IPS-11a (cell line): ENCODE measurements around the gene FKRP.
A peak's percentile ranks its signal among the peaks of the same experiment; 100 is the strongest.
"Not testable (repeated sequence)": the region's sequence is repeated elsewhere in the genome, so short reads cannot be mapped to it uniquely, and the experiment has no call there.

Experiments used
- H3K4me3 ChIP-seq: one replicate; pipeline ENCODE4 v1.5.1; 2013; ENCODE audit warnings: low read depth, low read length, control low read depth

FKRP gene

GRCh38 chr19:46755853-46756543, 10.1 kb downstream of the FKRP start:
- no peak overlapping the region for H3K4me3 ChIP-seq

GRCh38 chr19:46756544-46756888, 10.7 kb downstream of the FKRP start:
- no peak overlapping the region for H3K4me3 ChIP-seq

- H3K4me3 ChIP-seq = no peak overlapping the region
Observed at GRCh38 chr19:46759206-46759605, 13.3 kb downstream of the FKRP start.

- H3K4me3 ChIP-seq = no peak overlapping the region
Observed at GRCh38 chr19:46759817-46760333, 14.0 kb downstream of the FKRP start.

- H3K4me3 ChIP-seq = no peak overlapping the region
Observed at GRCh38 chr19:46760363-46760762, 14.5 kb downstream of the FKRP start.

GRCh38 chr19:46760897-46761296, 15.0 kb downstream of the FKRP start:
- not testable (repeated sequence) for H3K4me3 ChIP-seq

- no peak overlapping the region for H3K4me3 ChIP-seq
Observed at GRCh38 chr19:46761418-46761831, 15.6 kb downstream of the FKRP start.

- no peak overlapping the region for H3K4me3 ChIP-seq
Observed at GRCh38 chr19:46762245-46762890, 16.5 kb downstream of the FKRP start.

GRCh38 chr19:46764817-46765291, 19.0 kb downstream of the FKRP start:
- no peak overlapping the region for H3K4me3 ChIP-seq

GRCh38 chr19:46766569-46767317, 20.9 kb downstream of the FKRP start:
- no peak overlapping the region for H3K4me3 ChIP-seq

- not testable (repeated sequence) for H3K4me3 ChIP-seq
Observed at GRCh38 chr19:46768746-46769145, 22.9 kb downstream of the FKRP start.

- H3K4me3 ChIP-seq = no peak overlapping the region
Observed at GRCh38 chr19:46772170-46773017, 26.5 kb downstream of the FKRP start.

- H3K4me3 ChIP-seq = no peak overlapping the region
Observed at GRCh38 chr19:46773018-46773399, 27.2 kb downstream of the FKRP start.

- no peak overlapping the region for H3K4me3 ChIP-seq
Observed at GRCh38 chr19:46775642-46776258, 29.9 kb downstream of the FKRP start.

GRCh38 chr19:46776927-46777911, 31.4 kb downstream of the FKRP start:
- no peak overlapping the region for H3K4me3 ChIP-seq

- H3K4me3 ChIP-seq = not testable (repeated sequence)
Observed at GRCh38 chr19:46777956-46778645, 32.2 kb downstream of the FKRP start.

GRCh38 chr19:46782355-46783019, 36.6 kb downstream of the FKRP start:
- H3K4me3 ChIP-seq = no peak overlapping the region

- H3K4me3 ChIP-seq = peak overlapping the region; percentile 46
Observed at GRCh38 chr19:46783670-46784069, 37.8 kb downstream of the FKRP start.
